HepG2 (cell line): Measurements from ENCODE around the gene ECT2. TPM values are rescaled to one million over a fixed set of nuclear protein-coding genes. Genes with fewer than 3 reads are reported as not detected.

Source experiments
- ATAC-seq: fragments of 200-7000 bp; cut with Tn5 transposase; 3 replicates; pipeline ENCODE4 v1.9.1; 2020; ENCODE audit warnings: mild to moderate bottlenecking, moderate library complexity
- BruUV-seq: library from RNA; stranded (reverse); fragments of 400-500 nt; replicated peaks from 2 replicates; lab custom pipeline; 2021; lab: Mats Ljungman, UMichigan
- CTCF ChIA-PET: fragments of 300-600 bp; formaldehyde crosslinking; extraction: SDS; loops from one replicate; lab custom pipeline; 2021; ENCODE audit warnings: low total read pairs, inconsistent platforms, low intra/inter-chr PET ratio; lab: Yijun Ruan, JAX
- POLR2A ChIA-PET: fragments of 350-600 bp; sonication (Branson Sonifier 250); formaldehyde crosslinking; loops from one replicate; lab custom pipeline; 2020; ENCODE audit warnings: antibody characterized with exemption, inconsistent platforms; lab: Yijun Ruan, JAX
- DNase-seq: peaks from one replicate; pipeline ENCODE4 v3.0.0-alpha.2; 2015; ENCODE audit warnings: low spot score
- FAIRE-seq: peaks from 3 replicates; lab custom pipeline; 2011; peaks lifted over from hg19 to GRCh38; lab: Jason Lieb, UNC
- H2AFZ ChIP-seq: one replicate; pipeline ENCODE4 v1.6.1; 2011; ENCODE audit warnings: low read length, inconsistent platforms
- H3K27ac ChIP-seq: fragments of 300-600 bp; 3 replicates; pipeline ENCODE4 v1.8.0; 2011; ENCODE audit warnings: mixed run types, mild to moderate bottlenecking, mixed read lengths, low read length, inconsistent platforms; ENCODE audit not compliant: insufficient read depth; ENCODE audit errors: extremely low read length
- H3K27me3 ChIP-seq, 2 experiments: fragments of 200-600 bp in 1 of 2; 2 replicates in 1 of 2; 3 replicates in 1 of 2; pipeline versions ENCODE4 v1.6.0 to v1.8.0; 2011; ENCODE audit warnings: low read length in 2 of 2, mild to moderate bottlenecking in 2 of 2, moderate library complexity in 2 of 2, inconsistent platforms in 1 of 2; ENCODE audit not compliant: insufficient read depth in 2 of 2, control insufficient read depth in 1 of 2
- H3K36me3 ChIP-seq, 2 experiments: fragments of 200-600 bp in 1 of 2; replicated peaks in 1 of 2; 2 replicates in 1 of 2; 3 replicates in 1 of 2; pipeline versions ENCODE4 v1.5.1 to v1.8.0; 2011; ENCODE audit warnings: low read length in 2 of 2, inconsistent platforms in 1 of 2; ENCODE audit not compliant: insufficient read depth in 2 of 2, control insufficient read depth in 1 of 2
- H3K4me1 ChIP-seq: 2 replicates; pipeline ENCODE4 v1.5.1; 2012; ENCODE audit warnings: low read length, inconsistent platforms; ENCODE audit not compliant: insufficient read depth
- H3K4me2 ChIP-seq: 2 replicates; pipeline ENCODE4 v1.6.0; 2011; ENCODE audit warnings: low read depth, low read length, inconsistent platforms
- H3K4me3 ChIP-seq, 3 experiments: fragments of 200-600 bp in 1 of 3; sonication (generic), shearing (Covaris generic) in 1 of 3; replicated peaks in 1 of 3; 2 replicates each; pipeline ENCODE4 v1.5.1; 2011 to 2016; ENCODE audit warnings: low read length in 3 of 3, inconsistent platforms in 2 of 3, low read depth in 2 of 3, mild to moderate bottlenecking in 2 of 3, control low read depth in 1 of 3, mixed read lengths in 1 of 3; ENCODE audit not compliant: insufficient read depth in 1 of 3
- H3K79me2 ChIP-seq: one replicate; pipeline ENCODE4 v1.6.1; 2011; ENCODE audit warnings: low read length, inconsistent platforms; ENCODE audit not compliant: insufficient read depth
- H3K9ac ChIP-seq: 2 replicates; pipeline ENCODE4 v1.6.0; 2011; ENCODE audit warnings: mild to moderate bottlenecking, low read depth, low read length, inconsistent platforms; ENCODE audit not compliant: insufficient read depth
- H3K9me3 ChIP-seq: 2 replicates; pipeline ENCODE4 v1.5.1; 2012; ENCODE audit warnings: mild to moderate bottlenecking, low read length
- H4K20me1 ChIP-seq: 2 replicates; pipeline ENCODE4 v1.6.0; 2011; ENCODE audit warnings: inconsistent platforms, mild to moderate bottlenecking, low read length, moderate library complexity; ENCODE audit not compliant: insufficient read depth
- HMGA1 ChIP-seq: sonication (generic); formaldehyde crosslinking; conservative IDR thresholded peaks from 2 replicates; pipeline ENCODE4 v1.4.0; 2020; ENCODE audit warnings: missing genetic modification reagents
- HOXA9 ChIP-seq: sonication (generic); formaldehyde crosslinking; IDR thresholded peaks from 2 replicates; pipeline ENCODE4 v1.8.1; 2022; ENCODE audit warnings: missing genetic modification reagents, mild to moderate bottlenecking, moderate library complexity, borderline replicate concordance
- MBD4 ChIP-seq: IDR thresholded peaks from 2 replicates; pipeline ENCODE4 v1.6.1; 2012; ENCODE audit warnings: low read length, inconsistent platforms, borderline replicate concordance
- ONECUT2 ChIP-seq: sonication (generic); formaldehyde crosslinking; IDR thresholded peaks from 2 replicates; pipeline ENCODE4 v1.4.0; 2020; ENCODE audit warnings: missing genetic modification reagents
- POLR2A ChIP-seq, 2 experiments: IDR thresholded peaks; 2 replicates each; pipeline ENCODE4 v1.6.1; 2011; ENCODE audit warnings: low read depth in 2 of 2, low read length in 2 of 2, mild to moderate bottlenecking in 1 of 2, moderate library complexity in 1 of 2; ENCODE audit not compliant: insufficient read depth in 1 of 2
- SP2 ChIP-seq: sonication (generic); formaldehyde crosslinking; IDR thresholded peaks from 2 replicates; pipeline ENCODE4 v1.5.1; 2020; ENCODE audit warnings: mild to moderate bottlenecking, missing genetic modification reagents
- TBX2 ChIP-seq: sonication (generic); formaldehyde crosslinking; IDR thresholded peaks from 2 replicates; pipeline ENCODE4 v1.5.0; 2020; ENCODE audit warnings: missing genetic modification reagents, mild to moderate bottlenecking, borderline replicate concordance
- TEAD3 ChIP-seq: optimal IDR thresholded peaks from 2 replicates; pipeline ENCODE3; 2016; ENCODE audit warnings: borderline replicate concordance
- TGIF2 ChIP-seq: IDR thresholded peaks from 2 replicates; pipeline ENCODE4 v1.6.1; 2016; ENCODE audit warnings: control low read depth, missing compliant biosample characterization
- ZBTB38 ChIP-seq: sonication (generic); formaldehyde crosslinking; IDR thresholded peaks from 2 replicates; pipeline ENCODE4 v1.5.1; 2020; ENCODE audit warnings: mild to moderate bottlenecking, missing genetic modification reagents
- ZBTB7B ChIP-seq: sonication (generic); formaldehyde crosslinking; IDR thresholded peaks from 2 replicates; pipeline ENCODE4 v1.4.0; 2020; ENCODE audit warnings: missing genetic modification reagents
- ZNF34 ChIP-seq: sonication (generic); formaldehyde crosslinking; IDR thresholded peaks from 2 replicates; pipeline ENCODE4 v1.4.0; 2020; ENCODE audit warnings: mild to moderate bottlenecking, missing genetic modification reagents, borderline replicate concordance
- ZNF382 ChIP-seq: sonication (generic); formaldehyde crosslinking; IDR thresholded peaks from 2 replicates; pipeline ENCODE4 v1.5.0; 2020; ENCODE audit warnings: missing genetic modification reagents, mild to moderate bottlenecking, borderline replicate concordance
- ZNF788 ChIP-seq: sonication (generic); formaldehyde crosslinking; IDR thresholded peaks from 2 replicates; pipeline ENCODE4 v1.5.0; 2020; ENCODE audit warnings: mild to moderate bottlenecking, missing genetic modification reagents, borderline replicate concordance
- ZSCAN9 ChIP-seq: IDR thresholded peaks from 2 replicates; pipeline ENCODE4 v1.6.1; 2016; ENCODE audit warnings: borderline replicate concordance
- WGBS: methylation state at CpG from one replicate; pipeline ENCODE4 v1.1.6; 2017; ENCODE audit warnings: low lambda C conversion rate; 5-methylcytosine and 5-hydroxymethylcytosine counted together
- in situ Hi-C: cut with HindIII; loops from 2 replicates; pipeline ENCODE4 v1.10.0; 2017; ENCODE audit warnings: low pct_unique_long_range_greater_than_20kb; ENCODE audit not compliant: extremely low pct_ligation_motif_present
- intact Hi-C: fragments of 100-400 bp; cut with micrococcal nuclease; formaldehyde crosslinking; loops from one replicate; pipeline ENCODE4 v1.10.0; 2022; ENCODE audit not compliant: unreplicated experiment
- polyA plus RNA-seq, 8 experiments: library from polyadenylated mRNA; depleted of rRNA in 3 of 8; stranded (reverse) in 7 of 8; unstranded in 1 of 8; fragments of >200 nt; fragmentation: Illumina TruSeq in 4 of 8; extraction: Trizol in 4 of 8; gene quantifications; 2 replicates each; pipeline versions ENCODE4 v1.2.1 to v1.2.3, GENCODE V29; 2011 to 2016; ENCODE audit warnings: low read depth in 4 of 8, missing spikeins in 1 of 8, mixed read lengths in 1 of 8; ENCODE audit not compliant: insufficient read depth in 1 of 8
- total RNA-seq, 5 experiments: library from RNA; depleted of rRNA; stranded (reverse); fragments of >200 nt; fragmentation: Illumina TruSeq; extraction: Trizol; gene quantifications; 2 replicates each; pipeline ENCODE4 v1.2.3, GENCODE V29; 2016; ENCODE audit warnings: low read depth in 1 of 5
- TF ChIP-seq, protein P1 (sequence below): sonication (generic); formaldehyde crosslinking; IDR thresholded peaks from 2 replicates; pipeline ENCODE4 v1.4.0; 2020; ENCODE audit warnings: mild to moderate bottlenecking, low read depth, missing genetic modification reagents
- TF ChIP-seq, protein P2 (sequence below): conservative IDR thresholded peaks from 2 replicates; pipeline ENCODE4 v1.6.1; 2018; ENCODE audit warnings: missing genetic modification reagents
- TF ChIP-seq, protein P3 (sequence below), 2 experiments: sonication (generic) in 1 of 2; formaldehyde crosslinking in 1 of 2; IDR thresholded peaks; 2 replicates each; pipeline versions ENCODE4 v1.4.0 to v1.6.1; 2018 to 2020; ENCODE audit warnings: missing genetic modification reagents in 2 of 2, borderline replicate concordance in 1 of 2, low read depth in 1 of 2, mild to moderate bottlenecking in 1 of 2, missing biosample characterization in 1 of 2
- TF ChIP-seq, protein P4 (sequence below): sonication (generic); formaldehyde crosslinking; IDR thresholded peaks from 2 replicates; pipeline ENCODE4 v1.9.0; 2022; ENCODE audit warnings: missing genetic modification reagents, mild to moderate bottlenecking, borderline replicate concordance

Gene ECT2
- total and polyA plus RNA-seq, 2 of the 13 experiments (the other 11 are each of a cell fraction or from before 2014, with no cell fraction given), result 21.6 to 52.0 TPM

DNA sequence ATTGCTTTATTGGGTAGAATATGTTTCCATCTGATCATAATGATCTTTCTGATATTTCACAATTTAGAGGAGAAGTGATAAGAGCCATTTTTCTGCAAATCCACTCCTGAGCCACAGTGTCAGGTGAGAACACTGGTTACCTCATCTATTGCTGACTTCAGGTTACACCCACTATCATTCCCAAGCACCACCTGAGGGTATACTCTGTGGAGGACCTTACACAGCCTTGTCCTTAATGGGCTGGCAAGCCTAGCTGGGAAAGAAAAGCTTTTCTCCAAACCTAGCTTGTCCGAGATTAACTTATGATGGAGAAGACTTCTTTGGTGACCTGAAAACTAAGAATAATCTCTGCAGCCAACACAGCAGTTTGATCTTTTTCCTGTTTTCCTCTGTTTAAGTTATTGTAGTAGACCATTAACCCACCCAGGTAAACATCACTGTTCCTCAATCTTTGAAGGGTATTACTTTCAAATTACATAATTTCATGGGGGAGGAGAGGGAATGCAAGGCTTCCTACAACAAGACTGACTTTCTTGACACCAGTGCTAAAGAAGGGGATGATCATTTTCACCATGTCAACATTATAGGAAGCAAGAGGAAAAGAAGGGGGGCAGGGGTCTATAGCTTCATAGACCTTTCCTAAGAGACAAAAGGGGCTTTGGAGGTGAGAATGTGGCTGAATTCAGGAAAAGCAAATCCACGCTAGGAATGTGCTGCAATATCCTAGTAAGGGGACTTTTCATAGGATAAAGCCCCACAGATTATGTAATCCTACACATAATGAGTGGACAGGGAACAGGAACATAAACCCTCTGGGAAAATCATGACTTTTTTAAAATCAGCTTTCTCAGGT is 41.4 kb upstream of the ECT2 start:
- Histone ChIP-seq H3K4me2 (peak overlapping the region; percentile 84), H3K9ac (peak overlapping the region; percentile 76; the same call in 1 of the 2 replicates), H3K27me3 (no peaks in the 10 kb centered on the region), H3K4me3 (peak overlapping the region; percentile 78 to 86 (median 78); a peak in 5 of 6 replicates), H3K36me3 (no peaks in the 10 kb centered on the region), H3K9me3 (no peaks in the 10 kb centered on the region), H3K79me2 (peaks cover 53% of the 10 kb centered on the region), H4K20me1 (no peaks in the 10 kb centered on the region), H2AFZ (no peak overlapping the region), H3K4me1 (peaks cover 64% of the 10 kb centered on the region), H3K27ac (no peak overlapping the region)
- WGBS, result 36% methylated on average over 2 of the region's 2 CpGs
- intact Hi-C loops, result no loop called here
- no peak for FAIRE-seq
- no peak for DNase-seq
- ChIA-PET POLR2A (interaction anchor here (2.8 kb wide), 1 partner anchor 12 kb away, joined by 11 read pairs; no protein-coding TSS in a partner anchor), CTCF (no interaction called here)
- ATAC-seq, result no peak
- BruUV-seq, result no TSS peak
- in situ Hi-C loops, result no loop called here
- TF ChIP-seq TEAD3 (CRISPR knock-in tag), result no peak
- no peak for TF ChIP-seq POLR2A (IDR thresholded peaks at IDR 0.05; ENCODE audit: insufficient read depth in 1 of 2, low read depth in 2 of 2, low read length in 2 of 2)
- TF ChIP-seq, protein P1, sequence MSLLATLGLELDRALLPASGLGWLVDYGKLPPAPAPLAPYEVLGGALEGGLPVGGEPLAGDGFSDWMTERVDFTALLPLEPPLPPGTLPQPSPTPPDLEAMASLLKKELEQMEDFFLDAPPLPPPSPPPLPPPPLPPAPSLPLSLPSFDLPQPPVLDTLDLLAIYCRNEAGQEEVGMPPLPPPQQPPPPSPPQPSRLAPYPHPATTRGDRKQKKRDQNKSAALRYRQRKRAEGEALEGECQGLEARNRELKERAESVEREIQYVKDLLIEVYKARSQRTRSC (CRISPR knock-in tag), result no peak
- no peak for TF ChIP-seq ZSCAN9 (CRISPR knock-in tag)
- TF ChIP-seq MBD4, result no peak
- TF ChIP-seq, protein P2, sequence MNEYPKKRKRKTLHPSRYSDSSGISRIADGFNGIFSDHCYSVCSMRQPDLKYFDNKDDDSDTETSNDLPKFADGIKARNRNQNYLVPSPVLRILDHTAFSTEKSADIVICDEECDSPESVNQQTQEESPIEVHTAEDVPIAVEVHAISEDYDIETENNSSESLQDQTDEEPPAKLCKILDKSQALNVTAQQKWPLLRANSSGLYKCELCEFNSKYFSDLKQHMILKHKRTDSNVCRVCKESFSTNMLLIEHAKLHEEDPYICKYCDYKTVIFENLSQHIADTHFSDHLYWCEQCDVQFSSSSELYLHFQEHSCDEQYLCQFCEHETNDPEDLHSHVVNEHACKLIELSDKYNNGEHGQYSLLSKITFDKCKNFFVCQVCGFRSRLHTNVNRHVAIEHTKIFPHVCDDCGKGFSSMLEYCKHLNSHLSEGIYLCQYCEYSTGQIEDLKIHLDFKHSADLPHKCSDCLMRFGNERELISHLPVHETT (CRISPR knock-in tag), result no peak
- TF ChIP-seq, protein P3, sequence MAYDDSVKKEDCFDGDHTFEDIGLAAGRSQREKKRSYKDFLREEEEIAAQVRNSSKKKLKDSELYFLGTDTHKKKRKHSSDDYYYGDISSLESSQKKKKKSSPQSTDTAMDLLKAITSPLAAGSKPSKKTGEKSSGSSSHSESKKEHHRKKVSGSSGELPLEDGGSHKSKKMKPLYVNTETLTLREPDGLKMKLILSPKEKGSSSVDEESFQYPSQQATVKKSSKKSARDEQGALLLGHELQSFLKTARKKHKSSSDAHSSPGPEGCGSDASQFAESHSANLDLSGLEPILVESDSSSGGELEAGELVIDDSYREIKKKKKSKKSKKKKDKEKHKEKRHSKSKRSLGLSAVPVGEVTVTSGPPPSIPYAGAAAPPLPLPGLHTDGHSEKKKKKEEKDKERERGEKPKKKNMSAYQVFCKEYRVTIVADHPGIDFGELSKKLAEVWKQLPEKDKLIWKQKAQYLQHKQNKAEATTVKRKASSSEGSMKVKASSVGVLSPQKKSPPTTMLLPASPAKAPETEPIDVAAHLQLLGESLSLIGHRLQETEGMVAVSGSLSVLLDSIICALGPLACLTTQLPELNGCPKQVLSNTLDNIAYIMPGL (CRISPR knock-in tag; IDR thresholded peaks at IDR 0.05; ENCODE audit: borderline replicate concordance in 1 of 2, low read depth in 1 of 2), result peak in 1 of 2 experiments; percentile 24; a peak in 1 of 4 replicates
- TF ChIP-seq, protein P4, sequence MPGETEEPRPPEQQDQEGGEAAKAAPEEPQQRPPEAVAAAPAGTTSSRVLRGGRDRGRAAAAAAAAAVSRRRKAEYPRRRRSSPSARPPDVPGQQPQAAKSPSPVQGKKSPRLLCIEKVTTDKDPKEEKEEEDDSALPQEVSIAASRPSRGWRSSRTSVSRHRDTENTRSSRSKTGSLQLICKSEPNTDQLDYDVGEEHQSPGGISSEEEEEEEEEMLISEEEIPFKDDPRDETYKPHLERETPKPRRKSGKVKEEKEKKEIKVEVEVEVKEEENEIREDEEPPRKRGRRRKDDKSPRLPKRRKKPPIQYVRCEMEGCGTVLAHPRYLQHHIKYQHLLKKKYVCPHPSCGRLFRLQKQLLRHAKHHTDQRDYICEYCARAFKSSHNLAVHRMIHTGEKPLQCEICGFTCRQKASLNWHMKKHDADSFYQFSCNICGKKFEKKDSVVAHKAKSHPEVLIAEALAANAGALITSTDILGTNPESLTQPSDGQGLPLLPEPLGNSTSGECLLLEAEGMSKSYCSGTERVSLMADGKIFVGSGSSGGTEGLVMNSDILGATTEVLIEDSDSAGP, result no peak
- peak; percentile 44; the same call in 1 of the 2 replicates for TF ChIP-seq TBX2 (CRISPR knock-in tag)
- no peak for TF ChIP-seq ZNF382 (CRISPR knock-in tag)
- TF ChIP-seq ZNF34 (CRISPR knock-in tag), result no peak
- TF ChIP-seq ZBTB7B (CRISPR knock-in tag), result no peak
- no peak for TF ChIP-seq HOXA9 (CRISPR knock-in tag)
- no peak for TF ChIP-seq SP2 (CRISPR knock-in tag)
- TF ChIP-seq ONECUT2 (CRISPR knock-in tag), result no peak
- no peak for TF ChIP-seq ZBTB38 (CRISPR knock-in tag)
- TF ChIP-seq ZNF788 (CRISPR knock-in tag), result no peak
- no peak for TF ChIP-seq TGIF2 (CRISPR knock-in tag)
- TF ChIP-seq HMGA1 (CRISPR knock-in tag), result no peak
